GM18519 (cell line): ENCODE results near the gene TMEM35B.
"Not testable (repeated sequence)": the region's sequence is repeated elsewhere in the genome, so short reads cannot be mapped to it uniquely, and the experiment has no call there.

Source experiments
- ATAC-seq: cut with Tn5 transposase; IDR thresholded peaks from one replicate; pipeline ENCODE4 v1.9.1; 2021; ENCODE audit warnings: mild to moderate bottlenecking, moderate library complexity; ENCODE audit not compliant: unreplicated experiment, low FRiP score

Gene TMEM35B

GRCh38 chr1:34976384-34977209 is 8.6 kb downstream of the TMEM35B start:
- ATAC-seq: no peak

DNA sequence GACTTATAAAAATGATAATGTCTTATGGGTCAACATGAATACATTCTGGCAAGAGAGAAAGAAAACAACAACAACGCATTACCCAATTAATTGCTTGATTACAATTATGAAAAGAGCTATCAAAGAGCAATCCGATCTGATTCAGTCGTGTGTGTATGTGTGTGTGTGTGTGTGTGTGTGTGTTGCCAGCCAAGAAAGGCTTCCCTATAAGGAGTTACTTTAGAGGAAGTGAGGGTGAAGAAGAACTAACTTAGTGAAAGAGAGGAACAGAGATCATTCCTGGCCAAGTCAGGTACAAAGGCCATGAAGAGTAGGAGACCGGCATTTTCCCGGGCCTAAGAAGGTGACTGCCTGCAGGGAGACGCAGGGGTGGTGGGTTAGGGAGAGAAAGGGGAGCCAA is 9.4 kb downstream of the TMEM35B start:
- ATAC-seq: no peak

DNA sequence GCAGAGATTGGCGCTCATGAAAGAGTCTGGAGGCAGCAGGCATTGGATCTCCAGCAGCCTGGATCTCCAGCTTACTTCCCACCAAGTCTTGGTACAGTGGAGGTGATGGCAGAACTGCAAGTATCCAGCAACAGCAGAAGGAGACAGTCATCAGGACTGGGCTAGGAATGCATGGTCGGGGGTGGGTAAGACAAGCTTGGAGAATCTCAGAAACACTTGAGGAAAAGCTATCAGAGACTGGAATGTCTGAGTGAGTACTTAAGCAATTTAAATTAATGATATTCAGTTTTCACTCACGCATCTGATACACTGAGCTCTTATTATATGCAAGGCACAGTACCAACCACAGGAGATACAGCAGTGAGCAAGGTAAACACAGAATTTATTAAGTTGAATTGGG is 9.8 kb downstream of the TMEM35B start:
- ATAC-seq: no peak

DNA sequence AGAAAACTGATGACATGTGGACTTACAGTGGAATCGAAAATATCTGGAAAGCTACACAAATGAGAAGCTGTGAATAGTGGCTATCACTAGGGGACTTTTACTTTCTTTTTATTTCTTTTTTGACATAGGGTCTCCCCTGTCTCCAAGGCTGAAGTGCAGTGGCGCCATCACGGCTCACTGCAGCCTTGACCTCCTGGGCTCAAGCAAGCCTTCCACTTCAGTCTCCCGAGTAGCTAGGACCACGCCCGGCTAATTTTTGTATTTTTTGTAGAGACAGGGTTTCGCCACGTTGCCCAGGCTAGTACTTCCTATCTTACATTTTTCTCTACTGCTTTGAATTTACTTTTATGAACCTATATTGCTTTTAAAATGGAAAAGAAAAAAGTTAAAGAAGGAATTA is 10.5 kb downstream of the TMEM35B start:
- no peak for ATAC-seq

DNA sequence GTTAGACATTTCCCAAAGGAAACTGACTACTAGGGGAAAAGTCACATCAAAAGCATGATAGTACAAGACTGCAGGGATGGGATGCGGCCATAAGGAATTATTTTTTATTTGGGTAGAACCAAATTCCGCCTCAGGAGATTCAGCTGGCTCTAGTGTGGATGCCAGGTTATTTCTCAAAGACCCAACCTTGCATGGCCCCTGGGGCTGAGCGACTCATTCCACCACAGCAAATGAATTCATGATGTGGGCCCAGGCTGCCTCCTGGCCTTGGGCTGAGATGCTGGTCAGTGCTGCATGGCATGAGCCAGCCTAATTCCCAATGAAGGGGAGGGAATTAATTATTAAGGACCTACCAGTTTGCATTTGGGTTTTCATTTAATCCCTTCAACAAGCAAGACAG is 11.8 kb downstream of the TMEM35B start:
- no peak for ATAC-seq

GRCh38 chr1:34970829-34971228 is 14.3 kb downstream of the TMEM35B start:
- no peak for ATAC-seq

GRCh38 chr1:34970220-34970735 is 14.9 kb downstream of the TMEM35B start:
- no peak for ATAC-seq

DNA sequence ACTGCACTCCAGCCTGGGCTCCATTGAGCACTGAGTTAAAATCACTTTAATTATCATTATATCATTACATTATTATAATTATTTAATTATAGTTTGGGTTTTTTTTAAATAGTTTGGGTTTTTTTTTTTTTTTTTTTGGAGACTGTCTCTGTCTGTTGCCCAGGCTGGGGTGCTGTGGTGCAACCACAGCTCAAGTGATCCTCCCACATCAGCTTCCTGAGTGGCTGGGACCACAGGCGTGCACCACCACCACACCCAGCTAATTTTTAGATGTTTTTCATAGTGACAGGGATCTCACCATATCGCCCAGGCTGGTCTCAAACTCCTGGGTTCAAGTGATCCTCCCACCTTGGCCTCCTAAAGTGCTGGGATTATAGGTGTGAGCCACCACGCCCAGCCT is 16.9 kb downstream of the TMEM35B start:
- not testable (repeated sequence) for ATAC-seq

- not testable (repeated sequence) for ATAC-seq
These were observed 17.5 kb downstream of the TMEM35B start for GRCh38 chr1:34967672-34968071.

GRCh38 chr1:34965597-34965996 is 19.6 kb downstream of the TMEM35B start:
- ATAC-seq: no peak

DNA sequence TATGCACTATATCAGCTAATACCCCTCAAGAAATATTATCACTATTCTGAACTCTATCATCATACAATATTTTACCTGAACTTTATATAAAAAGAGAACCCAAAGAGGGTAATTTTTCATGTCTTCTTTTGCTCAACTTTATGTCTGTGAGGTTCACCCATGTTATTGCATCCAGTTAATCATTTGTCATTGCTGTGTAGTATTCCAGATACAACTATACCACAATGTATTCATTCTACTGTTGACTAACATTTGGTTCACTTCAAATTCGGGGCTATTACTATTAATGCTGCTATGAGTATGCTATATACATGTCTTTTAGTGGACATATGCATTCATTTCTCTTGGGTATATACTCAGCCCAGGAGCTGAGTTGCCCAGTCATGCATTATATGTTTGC is 34.7 kb downstream of the TMEM35B start:
- no peak for ATAC-seq

GRCh38 chr1:34948739-34949138 is 36.4 kb downstream of the TMEM35B start:
- ATAC-seq: not testable (repeated sequence)

- ATAC-seq: not testable (repeated sequence)
These were observed 37.4 kb downstream of the TMEM35B start for GRCh38 chr1:34947641-34948314.

- no peak for ATAC-seq
These were observed 38.9 kb downstream of the TMEM35B start for GRCh38 chr1:34946211-34946610.

DNA sequence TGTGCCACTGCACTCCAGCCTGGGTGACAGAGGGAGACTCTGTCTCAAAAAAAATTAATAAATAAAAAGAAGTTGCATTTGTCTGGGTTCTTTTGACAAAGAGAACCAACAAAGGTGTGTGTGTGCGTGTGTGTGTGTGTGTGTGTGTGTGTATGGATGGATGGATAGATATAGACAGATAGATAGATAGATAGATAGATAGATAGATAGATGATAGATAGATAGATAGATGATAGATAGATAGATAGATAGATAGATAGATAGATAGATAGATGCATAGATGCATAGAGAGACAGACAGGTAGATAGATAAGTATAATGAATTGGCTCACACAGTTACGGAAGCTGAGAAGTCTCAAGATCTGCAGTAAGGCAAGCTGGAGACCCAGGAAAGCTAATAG is 43.3 kb downstream of the TMEM35B start:
- not testable (repeated sequence) for ATAC-seq
